ENCODE data around the gene DSCAM.
"Not testable (repeated sequence)": the region's sequence is repeated elsewhere in the genome, so short reads cannot be mapped to it uniquely, and the experiment has no call there.

DSCAM gene

GRCh38 chr21:40516335-40516734, 330.6 kb downstream of the DSCAM start:
- no peak for DNase-seq

- no peak for DNase-seq
Measured at GRCh38 chr21:40512590-40512989, 334.4 kb downstream of the DSCAM start.

GRCh38 chr21:40507978-40508377, 339.0 kb downstream of the DSCAM start:
- DNase-seq: no peak

GRCh38 chr21:40505681-40506080, 341.3 kb downstream of the DSCAM start:
- DNase-seq: no peak

GRCh38 chr21:40505244-40505643, 341.7 kb downstream of the DSCAM start:
- no peak for DNase-seq

GRCh38 chr21:40504825-40505224, 342.1 kb downstream of the DSCAM start:
- DNase-seq: no peak

GRCh38 chr21:40496116-40496515, 350.8 kb downstream of the DSCAM start:
- DNase-seq: no peak

GRCh38 chr21:40490408-40490807, 356.6 kb downstream of the DSCAM start:
- DNase-seq: no peak

- no peak for DNase-seq
Measured at GRCh38 chr21:40489001-40489400, 358.0 kb downstream of the DSCAM start.

GRCh38 chr21:40481764-40482163, 365.2 kb downstream of the DSCAM start:
- DNase-seq: no peak

- DNase-seq: no peak
Measured at GRCh38 chr21:40474513-40474912, 372.4 kb downstream of the DSCAM start.

GRCh38 chr21:40472013-40472412, 374.9 kb downstream of the DSCAM start:
- DNase-seq: no peak

GRCh38 chr21:40471103-40471502, 375.9 kb downstream of the DSCAM start:
- DNase-seq: no peak

GRCh38 chr21:40466893-40467483, 380.0 kb downstream of the DSCAM start:
- no peak for DNase-seq

GRCh38 chr21:40465382-40465781, 381.6 kb downstream of the DSCAM start:
- no peak for DNase-seq

GRCh38 chr21:40463176-40463575, 383.8 kb downstream of the DSCAM start:
- no peak for DNase-seq

GRCh38 chr21:40461008-40461407, 385.9 kb downstream of the DSCAM start:
- no peak for DNase-seq

- no peak for DNase-seq
Measured at GRCh38 chr21:40457741-40458140, 389.2 kb downstream of the DSCAM start.

- no peak for DNase-seq
Measured at GRCh38 chr21:40454057-40454456, 392.9 kb downstream of the DSCAM start.

- no peak for DNase-seq
Measured at GRCh38 chr21:40453183-40453582, 393.8 kb downstream of the DSCAM start.

- no peak for DNase-seq
Measured at GRCh38 chr21:40452548-40452947, 394.4 kb downstream of the DSCAM start.

- no peak for DNase-seq
Measured at GRCh38 chr21:40447016-40447415, 399.9 kb downstream of the DSCAM start.

- DNase-seq: no peak
Measured at GRCh38 chr21:40445349-40445921, 401.5 kb downstream of the DSCAM start.

GRCh38 chr21:40439581-40439980, 407.4 kb downstream of the DSCAM start:
- not testable (repeated sequence) for DNase-seq

- no peak for DNase-seq
Measured at GRCh38 chr21:40438616-40439015, 408.3 kb downstream of the DSCAM start.

Measured in CD4-positive, alpha-beta T cell treated with Interleukin-17A for 4 hours (primary cell).